NCI-H1092 treated with DMSO at 0.1 percent for 48 hours (cell line): Measurements from ENCODE around the gene KLRG1.

ENCODE experiments used
- DNase-seq: peaks from one replicate; lab custom pipeline; 2025; lab: John Stamatoyannopoulos, UW

Gene KLRG1

GRCh38 chr12:8985213-8985754 lies 4.1 kb upstream of the KLRG1 start:
- DNase-seq, result no peak

GRCh38 chr12:8987163-8987562 lies 2.2 kb upstream of the KLRG1 start:
- DNase-seq, result no peak

DNA sequence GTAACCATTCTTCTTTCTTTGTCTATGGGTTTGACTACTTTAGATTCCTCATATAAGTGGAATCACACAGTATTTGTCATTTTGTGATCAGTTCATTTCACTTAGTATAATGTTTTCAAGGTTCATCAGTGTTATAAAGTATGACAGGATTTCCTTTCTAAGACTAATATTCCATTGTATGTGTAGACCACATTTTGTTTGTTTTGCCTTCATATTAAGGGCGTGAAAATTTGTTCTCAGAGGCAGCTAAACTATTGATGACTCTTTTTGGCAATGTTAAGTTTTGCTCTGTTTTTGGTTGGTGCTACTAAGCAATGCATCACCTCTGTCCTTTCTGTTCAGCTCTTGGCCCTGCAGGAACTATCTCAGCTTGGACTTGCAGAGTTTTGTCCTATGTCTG lies 1.7 kb upstream of the KLRG1 start:
- no peak for DNase-seq

DNA sequence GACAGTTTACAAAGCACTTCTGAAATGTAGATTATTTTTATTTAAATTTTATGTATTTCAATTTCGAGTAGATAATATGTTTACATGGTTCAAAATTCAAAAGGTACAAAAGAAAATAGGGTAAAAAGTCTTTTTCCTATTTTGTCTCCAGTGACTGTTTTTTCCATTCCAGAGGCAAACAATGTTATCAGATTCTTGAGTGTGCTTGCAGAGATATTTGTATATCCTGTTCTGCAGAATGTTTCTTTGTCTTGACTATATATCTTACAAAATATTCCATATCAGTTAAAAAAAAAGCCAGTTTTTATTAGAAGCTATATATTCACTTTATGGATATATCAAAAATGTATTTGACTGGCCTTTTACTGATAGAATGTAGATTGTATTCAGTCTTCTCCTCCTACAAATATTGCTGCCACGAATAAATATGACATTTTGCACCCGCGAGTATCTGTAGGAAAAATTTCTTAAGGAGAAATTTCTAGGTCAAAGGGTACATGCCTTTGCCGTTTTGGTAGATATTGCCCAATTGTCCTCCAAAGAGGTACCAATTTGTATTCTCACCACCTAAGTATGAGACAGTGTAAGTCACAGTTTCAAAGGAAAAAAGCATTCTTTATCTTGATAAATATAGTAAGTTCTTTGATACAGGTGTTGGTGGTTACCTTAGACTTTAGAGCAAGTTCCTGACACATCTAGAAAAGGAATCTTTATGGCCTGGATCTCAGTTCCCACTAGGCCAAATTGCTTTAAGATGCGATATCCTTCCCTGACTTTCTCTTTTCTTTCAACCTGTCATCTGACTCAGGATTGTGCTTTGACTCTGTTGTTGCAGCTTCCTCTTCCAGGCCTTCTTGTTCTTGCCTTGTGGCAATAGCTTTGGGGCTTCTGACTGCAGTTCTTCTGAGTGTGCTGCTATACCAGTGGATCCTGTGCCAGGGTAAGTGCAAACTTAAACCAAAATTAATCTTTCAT lies 2.3 kb downstream of the KLRG1 start:
- DNase-seq, result no peak

- no peak for DNase-seq
These were observed 4.5 kb downstream of the KLRG1 start for GRCh38 chr12:8993827-8994226.

DNA sequence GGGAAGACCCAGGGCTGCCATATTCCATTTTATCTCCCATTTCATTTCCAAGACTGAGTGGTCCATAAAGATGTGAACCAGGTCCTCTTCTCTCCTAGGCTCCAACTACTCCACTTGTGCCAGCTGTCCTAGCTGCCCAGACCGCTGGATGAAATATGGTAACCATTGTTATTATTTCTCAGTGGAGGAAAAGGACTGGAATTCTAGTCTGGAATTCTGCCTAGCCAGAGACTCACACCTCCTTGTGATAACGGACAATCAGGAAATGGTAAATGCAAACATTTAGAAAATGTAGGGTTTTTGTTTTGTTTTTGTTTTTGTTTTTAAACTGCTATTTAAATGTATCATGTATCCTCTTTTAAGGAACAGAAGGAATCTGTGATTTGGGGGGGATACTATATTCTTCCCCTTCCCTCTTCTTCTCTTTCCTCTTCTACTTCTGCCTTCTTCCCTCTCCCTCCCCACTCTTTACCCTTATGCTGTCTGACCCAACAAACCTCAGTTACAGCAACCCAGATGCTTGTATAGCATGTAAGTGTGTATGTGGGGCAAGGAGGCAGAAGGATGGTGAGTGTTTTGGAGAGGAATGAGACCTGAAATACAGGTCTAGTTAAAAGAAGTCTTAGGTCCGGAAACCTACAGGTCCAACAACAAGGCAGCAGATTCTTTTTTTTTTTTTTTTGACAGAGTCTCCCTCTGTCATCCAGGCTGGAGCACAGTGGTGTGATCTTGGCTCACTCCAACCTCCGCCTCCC lies 5.9 kb downstream of the KLRG1 start:
- DNase-seq, result no peak

GRCh38 chr12:8996682-8997405 lies 7.5 kb downstream of the KLRG1 start:
- no peak for DNase-seq

DNA sequence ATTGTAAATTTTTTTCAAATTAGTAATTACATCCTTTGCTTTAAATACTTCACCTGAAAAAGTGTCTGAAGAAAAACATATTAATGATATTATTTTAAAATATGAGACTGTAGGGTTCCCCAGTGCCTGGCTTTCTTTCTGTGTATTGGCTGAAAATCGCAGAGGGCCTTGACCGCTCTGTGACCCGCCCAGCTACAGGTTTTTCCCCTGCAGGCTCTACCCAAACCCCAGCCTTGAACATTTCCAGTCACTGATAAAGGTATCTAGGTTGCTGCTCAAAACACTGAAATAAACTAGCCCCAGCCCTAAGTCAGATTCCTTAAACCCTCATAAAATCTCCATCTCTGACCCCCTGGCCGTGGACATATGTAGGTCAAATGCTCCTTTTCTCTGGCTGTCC lies 11.9 kb downstream of the KLRG1 start:
- DNase-seq, result no peak

- DNase-seq, result no peak
These were observed 13.0 kb downstream of the KLRG1 start for GRCh38 chr12:9002335-9002734.

DNA sequence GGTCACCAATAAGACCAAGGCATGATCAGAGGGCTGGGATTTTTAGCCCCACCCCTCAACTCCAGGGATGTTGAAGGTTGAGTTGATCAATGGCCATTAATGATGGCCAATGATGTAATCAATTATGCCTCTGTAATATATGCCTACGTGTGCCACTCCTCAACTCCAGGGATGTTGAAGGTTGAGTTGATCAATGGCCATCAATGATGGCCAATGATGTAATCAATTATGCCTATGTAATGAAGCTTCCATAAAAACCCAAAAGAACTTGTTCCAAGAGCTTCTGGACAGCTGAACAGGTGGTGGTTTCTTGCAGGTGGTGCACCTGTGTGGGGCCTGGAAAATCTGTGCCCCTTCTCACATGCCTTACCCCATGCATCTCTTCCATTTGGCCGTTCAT lies 33.2 kb downstream of the KLRG1 start:
- DNase-seq, result no peak

DNA sequence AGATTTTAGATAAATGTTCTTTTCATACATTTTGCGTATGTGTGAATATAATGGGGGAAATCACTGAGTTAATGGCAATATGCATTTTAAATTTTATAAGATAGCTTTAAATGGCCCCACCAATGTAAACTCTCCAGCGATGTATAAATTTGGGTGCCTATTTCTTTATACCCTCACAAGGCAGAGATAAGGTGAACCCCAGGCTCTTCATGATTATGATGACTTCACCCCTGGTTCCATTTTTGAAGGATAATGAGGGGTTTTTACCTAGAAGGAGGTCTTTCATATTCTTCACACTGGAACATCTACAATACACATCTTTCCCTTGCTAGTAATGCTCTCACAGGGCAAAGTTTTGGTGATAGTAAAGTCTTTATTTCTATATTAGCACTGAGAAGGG lies 35.2 kb downstream of the KLRG1 start:
- no peak for DNase-seq

- no peak for DNase-seq
These were observed 38.1 kb downstream of the KLRG1 start for GRCh38 chr12:9027161-9028059.

DNA sequence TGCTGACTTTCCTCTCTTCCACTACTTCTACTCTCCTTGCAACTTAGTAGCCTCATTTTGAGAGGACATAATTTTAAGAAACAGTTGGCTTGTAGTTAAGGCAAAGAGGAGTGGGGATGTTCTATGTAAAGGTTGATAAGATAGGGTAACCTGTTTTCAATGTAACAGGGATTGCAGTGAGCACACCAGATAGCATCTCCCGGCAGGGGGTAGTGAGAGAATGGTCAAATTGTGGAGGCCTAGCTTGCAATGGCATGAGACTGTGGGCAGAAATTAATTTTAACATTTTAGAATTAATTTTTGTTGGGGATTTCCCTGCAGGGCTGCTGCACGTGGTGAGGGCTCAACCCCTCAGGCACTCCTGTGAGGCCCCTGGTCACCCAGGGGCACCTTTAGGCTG lies 41.4 kb downstream of the KLRG1 start:
- DNase-seq, result no peak

- DNase-seq, result no peak
These were observed 43.0 kb downstream of the KLRG1 start for GRCh38 chr12:9032202-9032964.

DNA sequence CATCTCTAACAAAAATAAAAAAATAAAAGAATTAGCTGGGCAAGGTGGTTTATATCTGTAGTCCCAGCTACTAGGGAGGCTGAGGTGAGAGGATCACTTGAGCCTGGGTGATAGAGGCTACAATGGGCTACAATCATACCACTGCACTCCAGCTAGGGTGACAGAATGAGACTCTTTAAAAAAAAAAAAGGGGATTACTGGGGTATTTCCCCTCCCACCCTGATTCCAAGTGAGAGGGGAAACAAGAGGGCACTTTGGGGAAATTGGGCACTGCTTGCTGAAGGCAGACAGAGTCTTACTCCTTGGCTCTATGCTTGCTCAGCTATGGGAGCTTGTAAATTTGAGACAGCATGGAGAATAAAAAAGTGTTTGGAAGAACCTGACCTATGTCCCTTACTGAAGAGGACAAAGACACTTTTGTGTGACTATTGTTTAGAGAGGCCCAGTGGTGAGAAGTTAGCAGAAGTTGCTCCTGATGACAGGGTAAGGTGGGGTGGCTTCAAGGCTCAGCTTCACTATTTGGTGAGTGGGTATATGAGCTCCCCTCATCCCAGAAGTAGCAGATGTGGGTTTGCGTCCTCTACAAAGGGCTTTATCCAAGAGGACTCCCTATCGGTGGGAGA lies 44.0 kb downstream of the KLRG1 start:
- no peak for DNase-seq

DNA sequence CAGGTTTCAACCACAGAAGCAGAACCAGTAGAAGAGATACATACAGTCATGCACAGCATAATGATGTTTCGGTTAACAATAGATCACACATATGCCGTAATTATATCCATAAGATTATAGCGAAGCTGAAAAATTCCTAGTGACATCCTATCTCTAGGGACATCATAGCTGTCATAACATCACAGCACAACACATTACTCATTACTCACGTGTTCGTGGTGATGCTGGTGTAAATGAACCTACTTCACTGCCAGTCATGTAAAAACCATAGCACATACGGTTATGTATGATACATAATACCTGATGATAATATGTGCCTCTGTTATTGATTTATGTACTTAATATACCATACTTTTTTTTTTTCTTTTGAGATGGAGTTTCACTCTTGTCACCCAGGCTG lies 44.7 kb downstream of the KLRG1 start:
- no peak for DNase-seq

- DNase-seq, result no peak
These were observed 46.9 kb downstream of the KLRG1 start for GRCh38 chr12:9036227-9036626.

DNA sequence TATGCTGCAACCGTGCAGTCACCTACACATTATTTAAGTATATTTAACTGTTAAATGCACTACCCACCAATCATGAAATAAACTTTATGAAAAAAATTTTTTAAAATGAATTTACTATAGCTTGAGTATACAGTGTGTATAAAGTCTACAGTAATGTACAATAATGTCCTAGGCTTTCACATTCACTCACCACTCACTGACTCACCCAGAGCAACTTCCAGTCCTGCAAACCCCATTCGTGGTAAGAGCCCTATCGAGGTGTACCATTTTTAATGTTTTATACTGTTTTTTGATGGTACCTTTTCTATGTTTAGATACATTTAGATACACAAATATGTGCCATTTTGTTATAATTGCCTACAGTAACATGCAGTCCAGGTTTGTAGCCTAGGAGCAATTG lies 48.1 kb downstream of the KLRG1 start:
- no peak for DNase-seq

- DNase-seq, result peak; percentile 22
These were observed 50.1 kb downstream of the KLRG1 start for GRCh38 chr12:9039397-9039977.
